Coronary artery (tissue), 2 donors: ENCODE measurements around the gene NTM.

Experiments
- DNase-seq: peaks from one replicate; pipeline ENCODE4 v3.0.0-alpha.2; 2017; ENCODE audit warnings: low spot score
- H3K27ac ChIP-seq, 2 donors: fragments of 200-600 bp; sonication (generic); one replicate each; pipeline ENCODE4 v1.5.1; 2016 to 2019
- H3K4me3 ChIP-seq: fragments of 200-600 bp; sonication (generic); 2 replicates; pipeline ENCODE4 v1.5.1; 2016; ENCODE audit warnings: mild to moderate bottlenecking, moderate library complexity
- CTCF ChIP-seq: fragments of 200-600 bp; sonication (generic); IDR thresholded peaks from one replicate; pipeline ENCODE4 v1.5.1; 2019; ENCODE audit warnings: antibody characterized with exemption

NTM gene

GRCh38 chr11:131667566-131667965 is 297.2 kb downstream of the NTM start:
- no peak overlapping the region for H3K4me3 ChIP-seq
- no peak for DNase-seq
- H3K27ac ChIP-seq = no peak overlapping the region
- no peak for TF ChIP-seq CTCF

GRCh38 chr11:131668500-131669400 is 298.3 kb downstream of the NTM start:
- DNase-seq = no peak
- peak; percentile 64 for TF ChIP-seq CTCF
- Histone ChIP-seq H3K27ac (no peak overlapping the region), H3K4me3 (no peak overlapping the region)

- no peak for TF ChIP-seq CTCF
- DNase-seq = no peak
- no peak overlapping the region for H3K27ac ChIP-seq
- H3K4me3 ChIP-seq = no peak overlapping the region
Measured at GRCh38 chr11:131669401-131669780, 299.0 kb downstream of the NTM start.

GRCh38 chr11:131670876-131671275 is 300.5 kb downstream of the NTM start:
- Histone ChIP-seq H3K4me3 (no peak overlapping the region), H3K27ac (no peak overlapping the region)
- TF ChIP-seq CTCF = no peak
- DNase-seq = no peak

GRCh38 chr11:131671320-131671719 is 300.9 kb downstream of the NTM start:
- DNase-seq = no peak
- no peak for TF ChIP-seq CTCF
- no peak overlapping the region for H3K27ac ChIP-seq
- H3K4me3 ChIP-seq = no peak overlapping the region

- DNase-seq = no peak
- TF ChIP-seq CTCF = no peak
- Histone ChIP-seq H3K27ac (no peak overlapping the region), H3K4me3 (no peak overlapping the region)
Measured at GRCh38 chr11:131671734-131672133, 301.3 kb downstream of the NTM start.

- H3K4me3 ChIP-seq = no peak overlapping the region
- TF ChIP-seq CTCF = no peak
- no peak for DNase-seq
- no peak overlapping the region for H3K27ac ChIP-seq
Measured at GRCh38 chr11:131672191-131672590, 301.8 kb downstream of the NTM start.
